Measurements from ENCODE around the gene ZNF331.

The ZNF331 gene

DNA sequence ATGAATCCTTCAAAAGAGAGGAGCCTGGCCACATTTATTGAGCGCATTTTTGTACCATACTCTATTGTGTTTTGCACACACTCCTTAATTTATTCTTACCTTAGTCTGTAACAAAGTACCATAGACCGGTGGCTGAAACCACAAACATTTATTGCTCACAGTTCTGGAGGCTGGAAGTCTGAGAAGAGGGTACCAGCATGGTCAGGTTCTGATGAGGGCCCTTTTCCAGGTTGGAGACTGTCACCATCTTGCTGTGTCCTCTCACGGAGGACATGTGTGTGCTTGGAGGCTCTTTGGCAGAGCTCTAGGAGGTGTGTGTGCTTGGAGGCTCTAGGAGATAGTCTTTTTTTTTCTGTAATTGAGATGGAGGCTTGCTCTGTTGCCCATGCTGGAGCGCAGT, 2.1 kb downstream of the ZNF331 start:
- DNase-seq (ENCODE audit: low read depth) = no peak
- TF ChIP-seq, protein P1, sequence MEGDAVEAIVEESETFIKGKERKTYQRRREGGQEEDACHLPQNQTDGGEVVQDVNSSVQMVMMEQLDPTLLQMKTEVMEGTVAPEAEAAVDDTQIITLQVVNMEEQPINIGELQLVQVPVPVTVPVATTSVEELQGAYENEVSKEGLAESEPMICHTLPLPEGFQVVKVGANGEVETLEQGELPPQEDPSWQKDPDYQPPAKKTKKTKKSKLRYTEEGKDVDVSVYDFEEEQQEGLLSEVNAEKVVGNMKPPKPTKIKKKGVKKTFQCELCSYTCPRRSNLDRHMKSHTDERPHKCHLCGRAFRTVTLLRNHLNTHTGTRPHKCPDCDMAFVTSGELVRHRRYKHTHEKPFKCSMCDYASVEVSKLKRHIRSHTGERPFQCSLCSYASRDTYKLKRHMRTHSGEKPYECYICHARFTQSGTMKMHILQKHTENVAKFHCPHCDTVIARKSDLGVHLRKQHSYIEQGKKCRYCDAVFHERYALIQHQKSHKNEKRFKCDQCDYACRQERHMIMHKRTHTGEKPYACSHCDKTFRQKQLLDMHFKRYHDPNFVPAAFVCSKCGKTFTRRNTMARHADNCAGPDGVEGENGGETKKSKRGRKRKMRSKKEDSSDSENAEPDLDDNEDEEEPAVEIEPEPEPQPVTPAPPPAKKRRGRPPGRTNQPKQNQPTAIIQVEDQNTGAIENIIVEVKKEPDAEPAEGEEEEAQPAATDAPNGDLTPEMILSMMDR (conservative IDR thresholded peaks at IDR 0.05; ENCODE audit: low read length) = no peak
- H3K4me3 ChIP-seq (ENCODE audit: low read length) = no peak overlapping the region

DNA sequence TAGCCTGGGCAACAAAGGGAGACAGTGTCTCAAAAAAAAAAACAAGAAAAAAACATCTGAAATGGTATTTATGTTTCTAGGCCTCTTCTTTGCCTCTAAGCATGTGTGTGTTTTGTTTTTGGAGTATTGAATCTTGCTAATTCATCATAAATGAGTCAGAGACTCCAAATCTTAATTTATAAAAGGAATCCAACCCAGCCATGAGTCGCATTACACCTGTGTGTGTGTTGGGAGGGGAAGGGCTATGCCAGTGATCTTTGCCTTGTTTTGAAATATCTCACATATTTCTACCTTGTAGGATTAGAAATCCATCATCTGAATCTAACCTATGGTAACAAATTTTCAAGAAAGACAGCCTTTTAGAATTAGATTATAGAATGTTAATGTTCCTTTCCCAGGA, 4.0 kb downstream of the ZNF331 start:
- no peak overlapping the region for H3K4me3 ChIP-seq (ENCODE audit: low read length)
- TF ChIP-seq, protein P1 (conservative IDR thresholded peaks at IDR 0.05; ENCODE audit: low read length) = no peak
- no peak for DNase-seq (ENCODE audit: low read depth)

DNA sequence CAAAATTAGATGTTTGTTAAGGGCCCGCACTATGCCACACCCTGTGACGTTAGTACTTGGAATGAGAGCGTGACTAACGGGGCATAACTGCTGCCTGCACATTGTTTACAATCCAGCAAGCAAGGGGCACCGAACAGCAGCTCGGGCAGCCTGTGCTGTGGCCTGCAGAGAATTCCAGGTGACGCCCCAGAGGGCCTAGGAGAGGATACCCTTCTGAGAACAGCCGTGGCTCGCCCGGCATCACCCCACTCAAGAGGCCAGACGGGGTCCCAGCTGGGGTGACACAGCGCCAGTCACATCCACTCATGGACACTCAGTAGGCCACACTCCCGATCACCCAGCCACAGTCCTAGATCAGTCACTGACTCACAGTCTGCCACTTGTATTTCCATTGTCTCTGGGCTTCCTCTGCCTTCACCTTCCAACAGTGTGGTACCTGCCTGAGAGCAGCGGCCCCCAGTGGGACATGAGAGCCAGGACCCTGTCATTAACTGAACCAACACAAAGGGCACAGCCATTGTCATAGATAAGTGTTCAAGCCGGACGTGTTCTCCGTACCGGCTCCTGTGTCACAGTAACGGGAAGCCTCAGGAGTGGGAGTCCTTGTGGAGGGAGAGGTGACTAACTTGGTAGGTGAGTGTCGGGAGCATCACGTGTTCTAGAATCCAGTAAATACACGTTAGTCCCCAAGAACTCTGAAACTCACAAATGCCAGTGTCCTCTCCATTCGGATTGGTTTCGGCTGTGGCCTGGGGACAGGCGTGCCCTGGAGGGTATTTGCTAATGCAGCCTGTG, 7.5 kb downstream of the ZNF331 start:
- DNase-seq (ENCODE audit: low read depth) = peak; percentile 90
- H3K4me3 ChIP-seq (ENCODE audit: low read length) = no peak overlapping the region
- TF ChIP-seq, protein P1 (conservative IDR thresholded peaks at IDR 0.05; ENCODE audit: low read length) = no peak

DNA sequence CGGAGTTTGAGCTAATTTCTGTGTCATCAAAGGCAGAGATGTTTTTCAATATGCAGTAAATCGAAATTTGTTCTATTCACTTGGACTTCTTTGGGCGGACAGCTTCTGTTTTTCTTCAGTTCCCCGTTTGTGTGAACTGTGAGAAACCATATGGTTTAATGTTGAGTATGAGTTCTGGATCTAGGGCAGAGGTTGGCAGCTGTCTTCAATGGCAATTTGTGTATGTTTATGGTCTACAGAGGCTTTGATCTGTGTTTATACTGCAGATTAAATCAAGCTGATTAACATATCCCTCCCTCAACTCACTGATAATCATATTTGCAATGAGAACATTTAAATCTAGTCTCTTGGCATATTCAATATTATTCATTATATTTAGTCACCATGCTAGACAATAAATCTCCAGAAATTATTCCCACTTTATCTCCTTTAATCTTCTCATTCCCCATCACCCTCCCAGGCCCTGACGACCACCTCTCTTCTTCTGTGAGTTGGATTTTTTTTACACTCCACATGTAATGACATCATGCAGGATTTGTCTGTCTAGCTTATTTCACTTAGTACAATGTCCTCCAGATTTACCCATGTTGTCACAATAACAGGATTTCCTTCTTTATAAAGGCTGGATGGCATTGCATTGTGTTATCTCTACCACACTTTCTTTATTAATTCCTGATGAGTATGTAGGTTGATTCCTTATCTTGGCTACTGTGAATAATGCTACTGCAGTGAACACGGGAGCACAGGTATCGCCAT, 9.0 kb downstream of the ZNF331 start:
- no peak for DNase-seq (ENCODE audit: low read depth)
- TF ChIP-seq, protein P1 (conservative IDR thresholded peaks at IDR 0.05; ENCODE audit: low read length) = no peak
- H3K4me3 ChIP-seq (ENCODE audit: low read length) = no peak overlapping the region

DNA sequence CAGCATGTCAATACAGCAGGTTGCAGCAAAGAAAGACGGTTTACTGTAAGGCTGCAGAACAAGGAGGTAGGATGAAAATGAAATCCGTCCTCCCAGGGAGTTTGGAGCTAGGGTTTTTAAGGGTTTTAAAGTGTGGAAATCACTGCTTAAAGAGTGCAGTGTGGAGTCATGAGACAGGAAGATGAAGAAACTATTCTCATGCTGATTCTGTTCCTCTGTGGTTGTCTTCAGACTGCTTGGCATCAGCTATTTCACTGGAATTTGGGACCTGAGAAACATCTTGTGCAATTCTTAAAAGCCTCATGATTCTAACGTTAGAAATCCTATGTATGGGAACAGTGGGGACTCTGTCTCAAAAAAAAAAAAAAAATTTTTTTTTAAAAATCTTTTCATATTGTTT, 11.4 kb downstream of the ZNF331 start:
- H3K4me3 ChIP-seq (ENCODE audit: low read length) = no peak overlapping the region
- DNase-seq (ENCODE audit: low read depth) = peak; percentile 93
- TF ChIP-seq, protein P1 (conservative IDR thresholded peaks at IDR 0.05; ENCODE audit: low read length) = no peak

DNA sequence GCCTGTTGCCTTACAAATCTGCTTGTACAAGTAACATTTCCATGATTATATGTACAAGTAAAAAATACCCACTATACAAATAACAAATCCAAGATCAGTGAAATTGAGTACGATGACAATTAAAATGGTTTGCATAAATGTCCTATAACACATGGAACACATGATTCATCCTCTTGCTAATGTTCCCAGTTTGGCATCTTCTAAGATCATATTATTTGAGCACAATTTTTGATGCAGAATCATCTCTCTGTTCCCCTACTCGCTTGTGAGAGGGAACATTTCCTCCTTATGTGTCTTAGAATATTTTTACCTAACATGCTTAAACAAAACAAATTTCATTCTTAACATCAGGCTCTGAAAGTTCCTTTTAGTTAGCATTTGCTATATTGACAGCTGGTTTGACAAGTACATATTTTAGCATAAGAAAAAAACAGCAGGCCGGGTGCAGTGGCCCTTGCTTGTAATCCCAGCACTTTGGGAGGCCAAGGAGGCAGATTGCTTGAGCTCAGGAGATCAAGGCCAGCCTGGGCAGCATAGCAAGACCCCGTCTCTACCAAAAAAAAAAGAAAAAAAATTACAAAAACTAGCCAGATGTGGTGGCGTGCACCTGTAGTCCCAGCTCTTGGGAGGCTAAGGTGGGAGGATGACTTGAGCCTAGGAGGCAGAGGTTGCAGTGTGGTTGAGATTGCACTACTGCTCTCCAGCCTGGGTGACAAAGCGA, 14.2 kb downstream of the ZNF331 start:
- no peak overlapping the region for H3K4me3 ChIP-seq (ENCODE audit: low read length)
- TF ChIP-seq, protein P1 (conservative IDR thresholded peaks at IDR 0.05; ENCODE audit: low read length) = no peak
- no peak for DNase-seq (ENCODE audit: low read depth)

Measured in AG10803 (cell line).